SKM-1 (cell line): ENCODE data around the gene HPSE.
"Not testable (repeated sequence)": the region's sequence is repeated elsewhere in the genome, so short reads cannot be mapped to it uniquely, and the experiment has no call there.

Experiments
- DNase-seq: peaks from one replicate; lab custom pipeline; 2025; ENCODE audit not compliant: unreplicated experiment; lab: John Stamatoyannopoulos, UW

The HPSE gene

GRCh38 chr4:83284193-83285054, 50.2 kb downstream of the HPSE start, which contains the start of gene COQ2:
Gene COQ2 (minus strand): TSS chr4:83284798. CDS start chr4:83284764, 34 bp downstream.
- DNase-seq, result peak; percentile 90

GRCh38 chr4:83283181-83283580, 51.5 kb downstream of the HPSE start:
- no peak for DNase-seq

- DNase-seq, result no peak
Observed at GRCh38 chr4:83282049-83282535, 52.6 kb downstream of the HPSE start.

GRCh38 chr4:83281307-83281706, 53.3 kb downstream of the HPSE start:
- no peak for DNase-seq

GRCh38 chr4:83276299-83277040, 58.2 kb downstream of the HPSE start:
- no peak for DNase-seq

GRCh38 chr4:83273926-83274325, 60.7 kb downstream of the HPSE start:
- not testable (repeated sequence) for DNase-seq

- DNase-seq, result no peak
Observed at GRCh38 chr4:83272900-83273299, 61.7 kb downstream of the HPSE start.

GRCh38 chr4:83269256-83269655, 65.4 kb downstream of the HPSE start:
- no peak for DNase-seq

GRCh38 chr4:83268491-83268890, 66.2 kb downstream of the HPSE start:
- DNase-seq, result no peak

GRCh38 chr4:83267830-83268475, 66.7 kb downstream of the HPSE start:
- no peak for DNase-seq

GRCh38 chr4:83267121-83267829, 67.4 kb downstream of the HPSE start:
- DNase-seq, result peak; percentile 45

- DNase-seq, result no peak
Observed at GRCh38 chr4:83266689-83267088, 68.0 kb downstream of the HPSE start.

- DNase-seq, result no peak
Observed at GRCh38 chr4:83263106-83263505, 71.5 kb downstream of the HPSE start.

- no peak for DNase-seq
Observed at GRCh38 chr4:83262682-83263081, 72.0 kb downstream of the HPSE start.

- DNase-seq, result no peak
Observed at GRCh38 chr4:83261307-83261706, 73.3 kb downstream of the HPSE start.

- no peak for DNase-seq
Observed at GRCh38 chr4:83259586-83259985, 75.1 kb downstream of the HPSE start.

- DNase-seq, result no peak
Observed at GRCh38 chr4:83258461-83258860, 76.2 kb downstream of the HPSE start.

GRCh38 chr4:83257811-83258210, 76.8 kb downstream of the HPSE start:
- DNase-seq, result no peak

GRCh38 chr4:83255584-83255983, 79.1 kb downstream of the HPSE start:
- no peak for DNase-seq

GRCh38 chr4:83252782-83253405, 81.8 kb downstream of the HPSE start:
- DNase-seq, result peak; percentile 80
